Psoas muscle (tissue), 8 donors: Measurements from ENCODE around the gene PLXNA4. TPM values are rescaled to one million over a fixed set of nuclear protein-coding genes. Genes with fewer than 3 reads are reported as not detected.

Experiments
- ATAC-seq, 4 donors: fragments of 200-7000 bp; cut with Tn5 transposase; one replicate each; pipeline ENCODE4 v1.9.1; 2020; ENCODE audit warnings: moderate library complexity in 3 of 4, mild to moderate bottlenecking in 2 of 4
- DNase-seq, 2 donors: peaks; one replicate each; pipeline ENCODE4 v3.0.0-alpha.2; 2020
- H3K27ac ChIP-seq: fragments of 200-600 bp; one replicate; pipeline ENCODE4 v1.8.0; 2022
- H3K27me3 ChIP-seq, 3 donors: fragments of 200-600 bp in 1 of 3; one replicate each; pipeline versions ENCODE4 v1.6.1 to v1.8.0; 2013 to 2022; ENCODE audit warnings: low read length in 2 of 3, mild to moderate bottlenecking in 2 of 3, moderate library complexity in 1 of 3; ENCODE audit not compliant: insufficient read depth in 3 of 3
- H3K36me3 ChIP-seq, 2 donors: fragments of 200-600 bp in 1 of 2; one replicate each; pipeline versions ENCODE4 v1.6.1 to v1.8.0; 2013 to 2022; ENCODE audit warnings: low read depth in 1 of 2, mild to moderate bottlenecking in 1 of 2, moderate library complexity in 1 of 2; ENCODE audit not compliant: insufficient read depth in 1 of 2
- H3K4me1 ChIP-seq: fragments of 200-600 bp; one replicate; pipeline ENCODE4 v1.8.0; 2022
- H3K4me3 ChIP-seq: fragments of 200-600 bp; one replicate; pipeline ENCODE4 v1.8.0; 2022; ENCODE audit warnings: mild to moderate bottlenecking
- H3K9me3 ChIP-seq: fragments of 200-600 bp; one replicate; pipeline ENCODE4 v1.8.0; 2022
- WGBS, 3 donors: extraction: QIAGEN DNeasy Blood & Tissue Kit; methylation state at CpG; one replicate each; pipeline versions ENCODE4 v1.1.6 to v1.1.7; 2013; 5-methylcytosine and 5-hydroxymethylcytosine counted together
- intact Hi-C, 2 donors: fragments of 100-400 bp; cut with DNase I; formaldehyde crosslinking; loops; one replicate each; pipeline versions ENCODE4 v1.11.0 to v1.14.2; 2022
- polyA plus RNA-seq, 3 donors: library from polyadenylated mRNA; stranded (reverse); fragments of 200-250 nt; gene quantifications; one replicate each; pipeline ENCODE4 v1.2.3, GENCODE V29; 2013
- total RNA-seq, 4 donors: library from RNA; stranded (reverse); fragmentation: NEBNext Ultra II Directional in 2 of 4; extraction: Animal tissue kit (Norgen Biotek cat#: 25700) in 2 of 4; gene quantifications; one replicate each; pipeline versions ENCODE4 v1.2.1 to v1.2.4, GENCODE V29; 2021 to 2023
- TF ChIP-seq, protein P1 (sequence below): fragments of 200-600 bp; IDR thresholded peaks from one replicate; pipeline ENCODE4 v1.8.0; 2022; ENCODE audit warnings: antibody characterized with exemption
- donor health status: healthy with polysubstance abuse.
- donor health status: DM: no; HTN: no; CAD: no; lungs with moderate emphysema.
- donor health status: Bipolar disorder and iron deficiency.
- donor health status: healthy.
- donor health status: DM: yes; HTN: yes; CAD: no.
- donor health status: DM: no; HTN: no; CAD: no.
- donor health status: DM: no; HTN: no; CAD: no.
- donor health status: DM: yes; HTN: yes; CAD: no.

Gene PLXNA4
- total and polyA plus RNA-seq, 7 donors = 0.15 to 2.5 (median 0.88) TPM

DNA sequence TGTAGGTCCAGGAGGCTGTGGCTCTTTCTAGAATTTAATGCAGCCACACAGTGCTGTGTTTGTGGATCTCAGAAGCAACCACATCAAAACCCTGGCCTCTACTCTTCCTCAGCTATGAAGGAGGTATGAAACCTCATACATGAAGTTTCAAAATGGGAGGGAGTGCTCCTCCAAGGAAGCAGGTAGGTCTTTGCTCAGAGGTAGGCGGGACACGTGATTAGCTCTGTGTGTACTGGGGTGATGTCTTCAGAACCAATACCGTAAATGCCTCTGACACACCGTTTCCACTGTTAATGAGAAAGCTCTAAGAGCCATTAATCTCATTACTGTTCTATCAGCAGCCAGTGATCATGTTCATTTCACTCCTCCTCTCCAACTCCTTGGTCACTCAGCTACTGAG, 126.1 kb downstream of the PLXNA4 start:
- 89 to 96% (median 91%) methylated on average over 4 of the region's 4 CpGs for WGBS, 3 donors
- H3K27me3 ChIP-seq = no peaks in the 10 kb centered on the region
- DNase-seq (no peak), ATAC-seq (no peak)
- H3K4me1 ChIP-seq = no peaks in the 10 kb centered on the region
- H3K36me3 ChIP-seq = no peaks in the 10 kb centered on the region
- no peak overlapping the region for H3K4me3 ChIP-seq
- TF ChIP-seq, protein P1, sequence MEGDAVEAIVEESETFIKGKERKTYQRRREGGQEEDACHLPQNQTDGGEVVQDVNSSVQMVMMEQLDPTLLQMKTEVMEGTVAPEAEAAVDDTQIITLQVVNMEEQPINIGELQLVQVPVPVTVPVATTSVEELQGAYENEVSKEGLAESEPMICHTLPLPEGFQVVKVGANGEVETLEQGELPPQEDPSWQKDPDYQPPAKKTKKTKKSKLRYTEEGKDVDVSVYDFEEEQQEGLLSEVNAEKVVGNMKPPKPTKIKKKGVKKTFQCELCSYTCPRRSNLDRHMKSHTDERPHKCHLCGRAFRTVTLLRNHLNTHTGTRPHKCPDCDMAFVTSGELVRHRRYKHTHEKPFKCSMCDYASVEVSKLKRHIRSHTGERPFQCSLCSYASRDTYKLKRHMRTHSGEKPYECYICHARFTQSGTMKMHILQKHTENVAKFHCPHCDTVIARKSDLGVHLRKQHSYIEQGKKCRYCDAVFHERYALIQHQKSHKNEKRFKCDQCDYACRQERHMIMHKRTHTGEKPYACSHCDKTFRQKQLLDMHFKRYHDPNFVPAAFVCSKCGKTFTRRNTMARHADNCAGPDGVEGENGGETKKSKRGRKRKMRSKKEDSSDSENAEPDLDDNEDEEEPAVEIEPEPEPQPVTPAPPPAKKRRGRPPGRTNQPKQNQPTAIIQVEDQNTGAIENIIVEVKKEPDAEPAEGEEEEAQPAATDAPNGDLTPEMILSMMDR = no peak
- H3K9me3 ChIP-seq = no peaks in the 10 kb centered on the region
- intact Hi-C loops = no loop called here
- H3K27ac ChIP-seq = no peak overlapping the region

DNA sequence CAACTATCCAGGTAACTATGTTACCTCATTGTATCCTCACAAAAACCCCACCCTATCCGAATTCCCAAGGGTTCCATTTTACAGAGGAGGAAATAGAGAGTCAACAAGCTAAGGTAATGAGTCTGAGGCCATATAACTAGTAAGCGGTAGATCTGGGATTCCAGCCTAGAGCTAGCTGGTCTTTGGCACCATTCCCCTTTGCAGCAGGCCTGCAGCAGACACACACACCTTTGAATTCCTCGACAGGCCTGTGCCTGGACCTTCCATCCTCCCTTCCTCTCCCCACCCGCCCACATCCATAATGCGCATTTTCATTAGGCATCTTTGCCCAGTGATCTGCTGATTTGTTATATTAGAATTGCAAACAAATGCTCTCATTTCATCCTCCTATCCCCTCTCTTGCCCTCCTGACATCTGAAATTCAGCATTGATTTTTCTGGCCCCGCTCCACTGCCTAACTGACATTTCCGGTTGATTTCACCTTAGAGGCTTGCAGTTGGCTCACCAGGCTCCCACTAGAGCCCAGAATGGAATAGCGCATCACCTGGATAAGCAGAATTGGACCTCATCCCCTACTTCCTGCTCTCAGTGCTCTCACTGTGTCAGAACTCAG, 129.5 kb downstream of the PLXNA4 start:
- Histone ChIP-seq H3K36me3 (no peaks in the 10 kb centered on the region), H3K4me1 (no peaks in the 10 kb centered on the region), H3K27ac (no peak overlapping the region), H3K9me3 (no peaks in the 10 kb centered on the region), H3K4me3 (no peak overlapping the region), H3K27me3 (no peaks in the 10 kb centered on the region)
- WGBS, 3 donors = 66 to 73% (median 71%) methylated on average over 8 of the region's 8 CpGs
- TF ChIP-seq, protein P1 = no peak
- intact Hi-C loops = no loop called here
- DNase-seq (no peak), ATAC-seq (no peak)

DNA sequence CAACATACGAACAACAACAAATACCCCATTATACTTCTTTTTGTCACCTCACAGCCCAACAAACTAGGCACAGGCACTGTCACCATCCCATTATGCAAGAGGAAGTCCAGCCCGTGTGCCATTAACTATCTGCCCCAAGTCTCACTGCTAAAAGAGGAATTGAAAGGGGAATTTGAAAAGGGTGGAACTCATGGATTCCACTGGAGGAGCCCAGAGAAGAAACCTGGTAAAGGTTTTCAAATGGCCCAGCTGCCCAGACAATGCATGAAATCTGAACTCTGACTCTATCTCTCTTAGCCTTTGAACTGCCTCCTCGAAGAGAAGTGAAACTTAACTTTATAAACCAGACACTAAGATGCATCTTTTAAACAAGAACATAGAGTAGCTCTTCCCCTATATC, 130.0 kb downstream of the PLXNA4 start:
- 57 to 66% (median 58%) methylated on average over 3 of the region's 3 CpGs for WGBS, 3 donors
- DNase-seq = no peak

DNA sequence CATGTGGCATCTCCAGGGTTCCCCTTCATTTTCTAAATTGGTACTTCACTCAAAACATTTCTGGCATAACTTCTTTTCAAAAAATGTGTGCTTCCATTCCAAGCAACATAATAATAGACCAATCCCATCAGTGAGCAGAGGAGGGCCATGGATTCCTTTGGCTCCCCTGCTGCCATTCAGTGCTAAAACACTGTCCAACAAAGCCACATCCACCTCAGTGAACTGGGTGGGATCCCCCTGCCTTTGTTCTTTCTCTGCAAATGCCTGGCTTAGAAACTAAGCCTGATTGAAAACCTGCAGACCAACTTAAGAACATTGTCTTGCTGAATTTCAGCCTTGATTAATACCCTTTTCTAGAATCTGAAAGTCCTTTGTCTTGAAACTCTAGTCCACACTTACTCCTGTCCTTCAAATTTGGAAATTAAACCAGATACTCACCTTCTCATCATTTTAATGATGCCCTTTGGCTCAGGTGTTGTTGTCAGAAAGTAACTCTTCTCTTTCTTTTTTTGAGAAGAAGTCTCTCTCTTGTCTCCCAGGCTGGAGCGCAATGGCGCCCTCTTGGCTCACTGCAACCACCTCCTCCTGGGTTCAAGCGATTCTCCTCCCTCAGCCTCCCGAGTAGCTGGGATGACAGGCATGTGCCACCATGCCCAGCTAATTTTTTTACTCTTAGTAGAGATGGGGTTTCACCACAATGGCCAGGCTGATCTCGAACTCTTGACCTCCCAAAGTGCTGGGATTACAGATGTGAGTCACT, 132.3 kb downstream of the PLXNA4 start:
- DNase-seq (no peak), ATAC-seq (no peak)
- no peaks in the 10 kb centered on the region for H3K36me3 ChIP-seq
- intact Hi-C loops = no loop called here
- TF ChIP-seq, protein P1 = no peak
- H3K27me3 ChIP-seq = no peaks in the 10 kb centered on the region
- H3K27ac ChIP-seq = no peak overlapping the region
- WGBS, 3 donors = 89 to 94% (median 91%) methylated on average over 5 of the region's 5 CpGs
- H3K9me3 ChIP-seq = no peaks in the 10 kb centered on the region
- H3K4me1 ChIP-seq = no peaks in the 10 kb centered on the region
- H3K4me3 ChIP-seq = no peak overlapping the region

More for the DNA sequence above, 130.0 kb downstream of the PLXNA4 start:
- Histone ChIP-seq H3K9me3 (no peaks in the 10 kb centered on the region), H3K4me3 (no peak overlapping the region), H3K36me3 (no peaks in the 10 kb centered on the region), H3K4me1 (no peaks in the 10 kb centered on the region), H3K27ac (no peak overlapping the region), H3K27me3 (no peaks in the 10 kb centered on the region)
- TF ChIP-seq, protein P1 = no peak
- ATAC-seq = no peak
- intact Hi-C loops = no loop called here
